GM18508 (cell line): ENCODE results near the gene GABRR3.

Source experiments
- ATAC-seq: cut with Tn5 transposase; IDR thresholded peaks from one replicate; pipeline ENCODE4 v1.9.1; 2021; ENCODE audit warnings: moderate number of reproducible peaks; ENCODE audit not compliant: insufficient read depth, unreplicated experiment

Gene GABRR3

DNA sequence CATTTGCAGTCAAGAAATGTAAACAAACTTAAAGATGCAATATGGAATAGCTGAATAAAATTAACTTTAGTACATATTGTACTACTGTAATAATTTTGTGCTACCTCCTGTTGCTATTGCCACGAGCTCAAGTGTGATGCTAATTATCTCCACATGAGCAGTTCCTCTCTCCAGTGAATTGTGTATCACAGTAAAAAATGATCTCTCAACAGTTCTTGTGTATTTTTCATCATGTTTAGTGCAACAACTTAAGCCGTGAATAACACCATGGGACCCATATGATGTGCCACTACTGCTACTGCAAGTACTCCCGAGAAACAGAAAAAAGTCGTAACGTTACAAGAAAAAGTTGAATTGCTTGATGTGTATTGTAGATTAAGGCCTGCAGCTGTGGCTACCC is 75.2 kb downstream of the GABRR3 start:
- ATAC-seq, result no peak

DNA sequence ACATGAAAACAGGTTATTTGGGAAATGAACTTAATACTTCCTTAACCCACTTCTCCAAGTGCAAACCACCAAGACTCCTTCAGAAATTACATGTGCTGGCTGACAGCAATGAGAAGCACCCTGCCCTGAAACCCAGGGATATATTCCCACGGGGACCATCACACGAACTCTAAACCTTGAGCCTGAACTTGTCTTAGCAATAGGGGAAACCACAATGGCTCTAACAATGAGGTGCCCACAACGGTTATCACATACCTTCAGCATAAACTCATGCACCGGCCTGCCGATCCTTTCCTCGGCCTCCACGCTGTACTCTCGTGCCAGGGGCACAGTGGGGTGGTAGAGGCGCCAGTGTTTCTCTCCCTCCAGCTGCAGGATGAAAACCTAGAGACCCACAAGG is 76.3 kb downstream of the GABRR3 start:
- no peak for ATAC-seq

DNA sequence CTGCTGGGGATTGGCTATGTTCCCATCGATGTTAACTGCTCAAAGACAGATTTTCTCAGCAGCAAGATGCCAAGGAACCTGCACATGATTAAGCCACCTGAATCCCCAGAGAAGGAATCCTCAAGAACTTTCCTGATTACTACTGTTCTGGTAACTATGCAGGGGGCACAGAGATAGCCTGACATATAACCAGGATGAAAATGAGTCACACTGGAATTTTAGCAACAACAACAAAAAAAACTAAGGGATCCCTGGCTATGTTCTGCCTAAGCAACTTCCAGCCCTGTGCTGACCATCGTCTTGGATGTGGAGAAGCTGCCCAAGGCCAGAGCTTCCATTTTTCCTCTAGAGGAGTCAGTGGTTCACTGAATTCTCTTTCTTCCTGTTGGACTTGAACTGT is 76.7 kb downstream of the GABRR3 start:
- ATAC-seq, result no peak

DNA sequence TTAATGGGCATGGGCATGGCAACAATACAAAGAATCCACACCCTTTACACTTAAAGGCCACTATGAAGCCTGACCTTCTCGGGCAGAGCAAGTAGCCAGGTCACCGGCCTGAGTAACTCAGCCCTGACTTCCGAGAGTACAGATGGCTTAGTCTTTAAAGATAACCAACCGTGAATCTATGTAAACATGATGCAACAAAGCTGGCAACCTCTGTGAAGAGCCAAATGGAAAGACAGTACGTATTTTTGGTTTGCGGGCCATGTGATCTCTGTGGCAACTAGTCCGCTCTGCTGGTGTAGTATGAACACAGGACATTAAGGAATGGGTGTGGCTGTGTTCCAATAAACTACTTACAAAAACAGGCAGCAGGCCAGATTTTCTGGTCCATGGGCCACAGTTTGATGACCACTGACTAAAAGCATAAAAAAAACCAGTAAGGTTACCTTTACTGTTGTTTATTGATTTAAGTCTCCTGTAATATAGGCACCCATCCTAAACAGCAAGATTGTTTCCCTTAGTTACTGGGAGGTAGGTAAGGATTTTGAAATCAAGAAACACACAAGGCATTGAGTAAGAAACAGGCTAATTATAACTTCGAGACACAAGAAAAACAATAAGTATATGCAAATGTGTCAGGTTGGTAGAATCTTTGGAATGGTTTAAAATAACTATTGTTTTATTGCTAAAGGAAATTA is 77.4 kb downstream of the GABRR3 start:
- ATAC-seq, result no peak

DNA sequence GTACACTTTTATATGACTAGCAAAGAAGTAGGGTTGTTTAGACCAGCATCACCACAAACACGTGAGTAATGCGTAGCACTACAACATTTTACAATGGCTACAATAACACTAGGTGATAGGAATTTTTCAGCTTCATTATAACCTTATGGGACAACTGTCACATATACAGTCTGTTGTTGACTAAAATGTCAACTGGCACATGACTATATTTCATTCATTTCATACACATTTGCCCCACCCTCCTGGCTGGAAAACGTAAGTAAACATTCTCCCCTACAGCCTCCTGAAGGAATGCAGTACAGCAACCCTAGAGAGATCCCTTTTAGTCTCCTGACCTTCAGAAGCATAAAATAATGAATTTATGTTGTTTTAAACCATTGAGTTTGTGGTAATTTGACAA is 79.1 kb downstream of the GABRR3 start:
- no peak for ATAC-seq

DNA sequence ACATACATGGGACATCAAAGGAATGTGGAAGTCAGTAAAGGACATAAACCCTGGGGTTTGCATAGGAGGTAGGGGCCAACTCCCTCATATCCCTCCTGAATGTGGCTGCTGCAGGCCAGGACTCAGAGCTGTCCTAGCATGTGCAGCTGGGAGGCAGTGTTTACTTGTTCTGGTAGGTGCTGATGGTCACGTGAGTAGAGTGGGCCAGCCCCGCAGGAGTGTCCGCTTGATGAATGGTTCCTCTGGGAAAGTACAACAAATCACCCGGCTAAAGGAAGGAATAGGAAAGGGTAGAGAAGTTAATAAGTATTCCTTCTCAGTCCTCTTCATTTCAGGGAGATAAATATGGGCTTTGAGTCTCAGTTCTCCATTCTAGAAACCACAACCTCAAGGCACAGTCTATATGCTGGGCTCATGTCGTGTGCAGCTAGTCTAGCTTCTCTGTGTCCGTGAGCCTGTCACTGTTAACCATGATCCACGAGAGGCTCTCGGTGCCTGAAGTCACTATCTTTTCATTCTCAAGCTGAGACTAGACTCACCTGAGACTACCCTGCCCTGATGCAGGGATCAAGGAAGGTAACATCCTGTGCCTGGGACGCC is 80.8 kb downstream of the GABRR3 start:
- ATAC-seq, result no peak

DNA sequence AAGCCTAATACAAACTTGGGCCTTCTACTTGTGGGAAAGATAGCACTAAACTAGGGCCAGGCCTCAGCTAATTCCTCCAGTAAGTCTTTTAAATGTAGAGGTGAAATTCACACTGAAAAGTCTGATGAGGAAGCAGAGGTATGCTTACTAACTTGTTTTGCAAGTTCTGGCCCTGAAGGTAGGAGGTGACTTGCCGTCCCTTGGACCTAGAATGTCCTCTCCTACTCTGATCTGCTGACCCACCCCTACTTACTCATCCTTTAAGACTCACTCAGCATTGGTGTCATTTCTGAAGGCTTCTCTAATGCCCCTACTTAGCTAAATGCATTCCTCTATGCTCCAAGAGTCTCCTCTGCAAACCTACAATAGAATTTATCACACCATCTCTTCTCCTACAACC is 82.2 kb downstream of the GABRR3 start:
- no peak for ATAC-seq

DNA sequence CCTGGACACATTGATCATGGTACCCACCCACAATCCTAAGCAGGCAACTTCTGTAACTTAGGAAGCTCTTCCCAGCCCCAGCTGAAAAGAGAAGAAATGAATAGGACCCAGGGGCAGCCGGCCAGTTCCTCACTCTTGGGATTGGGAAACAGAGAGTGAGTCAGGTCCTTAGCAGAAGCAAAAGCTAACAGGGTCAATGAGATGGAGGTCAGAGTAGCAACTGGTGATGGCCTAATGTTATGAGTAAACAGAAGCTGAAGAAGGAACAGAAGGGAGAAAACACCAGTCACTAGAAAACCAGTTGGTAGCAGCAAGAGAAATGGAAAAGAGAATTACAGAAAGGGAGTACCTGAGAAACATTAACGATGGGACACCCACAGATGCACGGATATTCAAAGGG is 82.8 kb downstream of the GABRR3 start:
- ATAC-seq, result no peak

DNA sequence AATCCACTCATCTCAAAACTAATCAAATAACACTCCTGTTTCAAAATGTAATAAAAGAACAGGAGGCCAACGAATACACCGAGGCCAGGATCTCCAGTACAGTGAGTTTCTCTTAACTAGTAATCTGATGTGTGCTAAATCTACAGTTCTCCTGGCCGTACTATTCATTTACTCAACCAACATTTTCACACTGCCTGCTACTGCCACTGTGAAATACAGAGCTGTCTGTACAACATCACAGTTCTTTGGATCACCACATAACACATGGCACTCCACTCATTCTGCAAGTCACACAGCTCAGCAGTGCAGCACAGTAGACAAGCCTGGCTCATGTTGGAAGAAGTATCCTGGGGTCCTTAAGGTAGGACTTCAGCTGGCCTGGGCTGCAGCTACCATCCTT is 84.8 kb downstream of the GABRR3 start:
- ATAC-seq, result no peak

DNA sequence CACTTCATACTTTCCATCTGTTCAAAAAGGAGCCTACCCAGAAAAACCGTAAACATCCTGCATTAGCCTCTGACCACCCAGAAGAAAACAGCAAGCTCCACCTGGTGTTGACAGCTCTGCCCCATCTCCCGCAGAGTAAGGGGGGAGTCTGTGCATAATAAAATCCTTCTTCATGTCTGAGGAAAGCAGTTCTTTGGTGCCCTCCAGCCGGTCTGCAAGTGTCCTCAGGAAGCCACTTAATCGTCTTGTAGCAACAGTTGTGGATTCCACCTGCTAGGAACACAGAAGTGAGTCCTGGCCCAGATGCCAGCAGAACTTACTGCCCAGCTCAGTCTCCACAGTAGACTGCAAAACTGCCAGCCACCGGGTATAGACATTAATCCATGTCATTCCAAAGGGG is 85.4 kb downstream of the GABRR3 start:
- no peak for ATAC-seq

DNA sequence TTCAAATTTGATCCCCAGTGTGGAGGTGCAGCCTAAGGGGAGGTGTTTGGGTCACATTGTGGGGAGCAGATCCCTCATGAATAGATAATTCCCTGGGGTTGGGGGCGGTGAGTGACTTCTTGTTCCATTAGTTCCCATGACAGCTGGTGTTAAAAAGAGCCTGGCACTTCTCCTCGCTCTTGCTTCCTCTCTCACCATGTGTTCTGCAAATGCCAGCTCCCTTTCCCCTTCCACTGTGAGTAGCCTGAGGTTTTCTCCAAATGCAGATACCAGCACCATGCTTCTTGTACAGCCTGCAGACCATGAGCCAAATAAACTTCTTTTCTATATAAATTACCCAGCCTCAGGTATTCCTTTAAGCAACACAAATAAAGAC is 86.0 kb downstream of the GABRR3 start:
- ATAC-seq, result no peak

DNA sequence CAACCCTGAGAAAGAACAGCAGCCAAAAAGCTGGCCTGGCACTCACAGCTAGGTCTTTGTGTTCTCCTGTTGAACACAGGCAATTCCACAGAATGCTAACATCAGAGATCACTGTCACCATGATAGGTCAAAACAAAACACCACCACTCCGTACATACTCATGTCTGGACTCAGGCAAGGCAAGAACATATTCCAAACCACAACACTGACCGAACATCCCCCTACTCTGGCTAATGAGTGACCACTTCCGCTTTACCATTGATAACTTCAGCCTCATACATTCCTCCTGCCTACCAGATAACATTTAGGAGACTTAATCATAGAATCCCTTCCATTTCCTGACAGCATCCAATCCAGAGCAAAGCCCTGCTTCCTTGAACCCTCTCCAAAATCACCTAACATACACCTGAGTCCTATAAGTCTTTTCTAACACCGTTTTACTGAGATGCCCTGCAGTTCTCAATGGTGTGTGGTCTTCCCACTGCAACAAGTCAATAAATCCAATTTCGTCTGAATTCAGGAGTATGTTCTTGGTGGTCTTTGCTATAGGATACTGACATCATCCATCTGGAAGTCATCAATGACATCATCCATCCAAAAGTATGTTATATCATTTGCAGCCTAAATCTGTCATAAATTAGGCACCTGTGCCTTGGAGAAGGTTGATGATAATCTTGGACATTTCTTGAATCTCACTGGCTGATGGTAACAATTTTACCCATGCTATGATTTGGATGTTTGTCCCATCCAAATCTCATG is 86.6 kb downstream of the GABRR3 start:
- no peak for ATAC-seq

DNA sequence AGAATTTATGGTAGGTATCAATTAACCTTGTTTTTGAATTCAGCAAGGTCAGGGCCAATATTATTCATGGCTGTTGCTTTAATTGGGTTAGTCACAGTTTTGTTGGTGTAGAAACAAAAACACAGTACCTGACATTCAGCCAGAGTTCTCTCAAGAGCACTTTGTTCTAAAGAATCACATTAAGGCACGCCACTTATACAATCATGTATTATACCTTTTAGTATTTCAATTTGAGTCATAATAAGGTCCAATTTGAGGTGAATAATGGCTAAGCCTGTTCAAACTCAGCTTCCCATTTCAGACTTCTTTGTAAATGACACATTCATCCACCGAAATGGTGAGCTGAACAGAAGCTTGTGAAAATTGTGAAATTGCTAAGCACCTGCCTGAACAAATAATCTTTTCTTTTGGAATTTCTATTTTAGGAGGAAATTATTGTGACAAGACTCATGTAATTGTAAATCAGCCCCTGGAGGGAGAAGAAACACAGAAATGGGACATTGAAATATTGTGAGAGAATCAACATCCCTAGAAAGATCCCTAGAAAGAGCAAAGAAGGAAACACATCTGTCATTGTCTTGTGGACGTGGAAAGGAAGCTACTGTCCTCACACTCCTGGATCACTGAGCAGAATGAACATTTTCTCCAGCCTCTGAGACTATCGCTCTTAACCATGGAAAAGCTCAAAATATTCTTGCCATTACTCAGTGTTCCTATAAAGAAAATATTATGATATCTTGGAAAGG is 92.1 kb downstream of the GABRR3 start:
- ATAC-seq, result no peak

DNA sequence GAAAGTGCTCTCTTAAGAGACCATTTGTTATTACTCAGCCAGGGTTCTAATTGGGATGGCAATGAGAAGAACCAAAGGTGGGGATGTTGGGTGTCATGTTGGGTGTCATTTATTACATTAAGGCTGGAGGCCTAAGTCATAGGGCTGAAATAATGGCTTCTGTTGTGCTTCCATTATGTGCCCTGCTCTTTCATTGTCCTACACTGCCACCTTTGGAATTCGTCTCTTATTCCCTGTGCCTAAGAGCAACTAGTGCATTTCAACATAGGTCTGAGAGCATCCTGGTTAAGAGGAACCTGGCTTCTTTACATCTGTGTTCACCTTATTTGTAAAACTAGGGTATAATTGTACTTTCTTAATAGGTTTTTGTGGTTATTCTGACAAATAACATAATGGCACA is 95.1 kb downstream of the GABRR3 start:
- no peak for ATAC-seq

DNA sequence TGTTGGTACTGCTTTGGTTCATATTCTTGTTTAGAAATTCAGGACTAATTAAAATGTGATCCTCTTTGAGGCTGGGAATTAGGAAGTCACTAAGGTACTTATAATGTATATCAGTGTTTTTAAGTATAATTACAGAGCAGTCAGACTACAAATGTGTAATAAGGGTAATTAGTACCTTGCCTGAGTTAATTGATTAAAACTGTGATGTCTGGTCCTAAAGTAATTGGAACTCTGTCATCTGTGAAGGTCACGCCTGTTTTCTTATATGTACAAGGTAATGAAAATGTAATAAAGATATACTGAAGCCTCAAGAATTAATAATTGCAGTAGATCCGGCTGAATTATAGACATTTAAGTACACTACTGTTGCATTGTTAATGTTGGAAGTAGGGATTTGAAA is 95.7 kb downstream of the GABRR3 start:
- no peak for ATAC-seq

DNA sequence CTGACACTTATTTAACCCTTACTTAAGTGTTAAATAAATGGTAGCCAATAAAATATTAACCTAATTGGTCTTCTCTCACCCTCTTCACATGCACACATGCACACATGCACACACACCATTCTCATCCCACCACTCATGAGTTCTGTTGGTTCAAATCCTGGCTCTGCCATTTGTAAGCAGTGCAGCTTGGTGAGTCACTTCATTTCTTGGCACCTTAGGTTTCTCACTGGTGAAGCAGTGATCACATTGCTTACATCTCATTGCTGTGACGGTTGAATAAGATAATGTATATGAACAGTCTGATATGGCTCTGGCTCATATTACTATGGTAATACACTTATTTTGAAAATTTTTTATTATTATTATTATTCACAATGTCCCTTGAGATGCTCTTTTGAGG is 96.7 kb downstream of the GABRR3 start:
- no peak for ATAC-seq

DNA sequence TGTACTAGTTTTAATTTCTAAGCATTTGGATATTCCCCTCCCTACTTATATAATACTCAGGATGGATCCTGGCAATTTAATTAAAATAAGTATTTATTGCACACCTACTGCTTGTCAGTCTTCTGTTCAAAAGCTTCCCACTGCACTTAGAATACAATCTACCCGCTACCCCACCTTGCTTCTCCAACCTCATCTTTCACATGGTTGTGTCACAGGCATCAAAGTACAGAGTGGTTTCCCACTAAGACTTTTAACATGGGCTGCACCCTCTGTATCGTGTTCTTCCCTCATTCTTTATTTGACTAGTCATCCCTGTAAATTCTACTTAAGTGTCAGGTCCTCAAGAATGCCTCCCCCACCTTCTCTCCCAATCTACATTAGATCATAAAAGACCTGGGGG is 97.9 kb downstream of the GABRR3 start:
- no peak for ATAC-seq

DNA sequence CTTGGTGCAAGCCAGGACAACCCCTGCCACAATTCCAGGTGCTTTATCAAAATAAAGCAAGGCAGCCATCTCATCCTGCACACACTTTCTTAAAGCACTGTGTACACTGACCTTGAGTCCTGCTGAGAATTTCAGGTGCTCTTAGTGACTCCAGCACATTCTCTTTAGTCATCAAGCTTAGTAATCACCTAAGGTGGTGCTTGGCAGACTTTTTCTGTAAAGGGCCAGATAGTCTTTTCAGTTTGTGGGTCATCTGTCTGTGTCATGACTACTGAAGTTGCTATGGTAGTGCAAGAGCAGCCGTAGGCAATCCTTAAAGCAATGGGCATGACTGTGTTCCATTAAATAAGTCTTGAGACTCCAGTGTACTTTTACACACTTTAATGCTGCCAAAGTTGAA is 99.3 kb downstream of the GABRR3 start:
- ATAC-seq, result no peak
